Gastrocnemius medialis (tissue), 4 donors: ENCODE data around the gene ARHGEF7. TPM values are rescaled to one million over a fixed set of nuclear protein-coding genes. Genes with fewer than 3 reads are reported as not detected.

ENCODE experiments used
- ATAC-seq, 2 donors: fragments of 150-250 bp; one replicate each; pipeline ENCODE4 v1.9.1; 2016
- DNase-seq, 2 donors: peaks; one replicate each; pipeline ENCODE4 v3.0.0-alpha.2; 2019
- H3K27ac ChIP-seq, 4 donors: fragments of 200-600 bp; sonication (generic); 1 replicate in 1 of 4; 2 replicates in 3 of 4; pipeline ENCODE4 v1.5.1; 2016 to 2018; ENCODE audit warnings: mild to moderate bottlenecking in 2 of 4, moderate library complexity in 1 of 4
- H3K27me3 ChIP-seq, 3 donors: fragments of 200-600 bp; sonication (generic) in 2 of 3; 1 replicate in 1 of 3; 2 replicates in 2 of 3; pipeline versions ENCODE4 v1.5.1 to v1.6.0; 2016 to 2019; ENCODE audit warnings: mild to moderate bottlenecking in 1 of 3, moderate library complexity in 1 of 3
- H3K36me3 ChIP-seq, 2 donors: fragments of 200-600 bp; sonication (generic) in 1 of 2; one replicate each; pipeline ENCODE4 v1.5.1; 2017 to 2018
- H3K4me1 ChIP-seq, 2 donors: fragments of 200-600 bp; sonication (generic) in 1 of 2; one replicate each; pipeline ENCODE4 v1.5.1; 2016 to 2017; ENCODE audit warnings: mild to moderate bottlenecking in 2 of 2
- H3K4me3 ChIP-seq, 4 donors: fragments of 200-600 bp; sonication (generic) in 3 of 4; 1 replicate in 1 of 4; 2 replicates in 3 of 4; pipeline ENCODE4 v1.5.1; 2016 to 2019; ENCODE audit warnings: mild to moderate bottlenecking in 2 of 4
- H3K9me3 ChIP-seq, 3 donors: fragments of 200-600 bp; sonication (generic) in 2 of 3; 1 replicate in 1 of 3; 2 replicates in 2 of 3; pipeline ENCODE4 v1.5.1; 2016 to 2019
- CTCF ChIP-seq, 5 experiments: fragments of 450-650 bp in 3 of 5; fragments of 200-600 bp in 2 of 5; sonication (generic) in 2 of 5; IDR thresholded peaks in 4 of 5; conservative IDR thresholded peaks in 1 of 5; 1 replicate in 4 of 5; 2 replicates in 1 of 5; pipeline ENCODE4 v1.5.1; 2016 to 2019; ENCODE audit warnings: antibody characterized with exemption in 5 of 5, mild to moderate bottlenecking in 3 of 5, moderate library complexity in 3 of 5
- POLR2A ChIP-seq, 2 donors: fragments of 450-650 bp; IDR thresholded peaks; one replicate each; pipeline ENCODE4 v1.6.1; 2017; ENCODE audit warnings: antibody characterized with exemption in 2 of 2, mild to moderate bottlenecking in 2 of 2, moderate library complexity in 2 of 2
- in situ Hi-C, 4 donors: fragments of 200-750 bp; cut with MboI; loops; one replicate each; pipeline versions ENCODE4 v1.15.0 to v1.8.0; 2017; ENCODE audit warnings: low sequenced_read_pairs in 4 of 4
- intact Hi-C: fragments of 100-400 bp; cut with DNase I; formaldehyde crosslinking; loops from one replicate; pipeline ENCODE4 v1.15.1; 2023; ENCODE audit warnings: low total_unique reads
- total RNA-seq, 4 donors: library from RNA; depleted of rRNA; stranded (reverse); fragments of >200 nt; gene quantifications; one replicate each; pipeline versions ENCODE4 v1.1.0 to v1.2.3, GENCODE V29; 2016

Gene ARHGEF7
- total RNA-seq, 4 donors from 2014 or later: 24.5 to 56.9 (median 31.3) TPM

GRCh38 chr13:111093634-111094033 is 21.5 kb upstream of the ARHGEF7 start:
- H3K36me3 ChIP-seq: no peaks in the 10 kb centered on the region
- no peak overlapping the region for H3K27ac ChIP-seq
- intact Hi-C loops: no loop called here
- H3K4me3 ChIP-seq: no peak overlapping the region
- no peaks in the 10 kb centered on the region for H3K9me3 ChIP-seq
- in situ Hi-C loops: no loop called here
- no peak for TF ChIP-seq POLR2A (IDR thresholded peaks at IDR 0.05)
- TF ChIP-seq CTCF (IDR thresholded peaks at IDR 0.05 in 4 of 5, conservative IDR thresholded peaks at IDR 0.05 in 1 of 5): no peak
- ATAC-seq (no peak), DNase-seq (no peak)
- peaks cover 5 to 8% of the 10 kb centered on the region in 2 donors for H3K4me1 ChIP-seq
- H3K27me3 ChIP-seq: no peaks in the 10 kb centered on the region

GRCh38 chr13:111095031-111095840 is 19.9 kb upstream of the ARHGEF7 start:
- intact Hi-C loops: no loop called here
- H3K27ac ChIP-seq: no peak overlapping the region
- no peaks in the 10 kb centered on the region for H3K27me3 ChIP-seq
- no peak for DNase-seq
- in situ Hi-C loops: no loop called here
- no peak for TF ChIP-seq POLR2A (IDR thresholded peaks at IDR 0.05)
- no peak for ATAC-seq
- peaks cover 5 to 8% of the 10 kb centered on the region in 2 donors for H3K4me1 ChIP-seq
- no peaks in the 10 kb centered on the region for H3K9me3 ChIP-seq
- no peaks in the 10 kb centered on the region for H3K36me3 ChIP-seq
- no peak overlapping the region for H3K4me3 ChIP-seq

GRCh38 chr13:111095911-111096501 is 19.1 kb upstream of the ARHGEF7 start:
- H3K36me3 ChIP-seq: no peaks in the 10 kb centered on the region
- TF ChIP-seq POLR2A (IDR thresholded peaks at IDR 0.05): no peak
- TF ChIP-seq CTCF (IDR thresholded peaks at IDR 0.05 in 4 of 5, conservative IDR thresholded peaks at IDR 0.05 in 1 of 5): no peak
- intact Hi-C loops: no loop called here
- peaks cover 5 to 8% of the 10 kb centered on the region in 2 donors for H3K4me1 ChIP-seq
- no peaks in the 10 kb centered on the region for H3K27me3 ChIP-seq
- no peak for DNase-seq
- no peak for ATAC-seq
- no peak overlapping the region for H3K4me3 ChIP-seq
- in situ Hi-C loops: no loop called here
- H3K27ac ChIP-seq: no peak overlapping the region
- no peaks in the 10 kb centered on the region for H3K9me3 ChIP-seq

- Histone ChIP-seq H3K36me3 (no peaks in the 10 kb centered on the region), H3K9me3 (no peaks in the 10 kb centered on the region), H3K4me3 (no peak overlapping the region), H3K27ac (no peak overlapping the region), H3K27me3 (no peaks in the 10 kb centered on the region), H3K4me1 (no peaks in the 10 kb centered on the region)
- in situ Hi-C loops: no loop called here
- DNase-seq (no peak), ATAC-seq (no peak)
- intact Hi-C loops: no loop called here
- TF ChIP-seq CTCF (IDR thresholded peaks at IDR 0.05 in 4 of 5, conservative IDR thresholded peaks at IDR 0.05 in 1 of 5): no peak
Observed at GRCh38 chr13:111099290-111099689, 15.8 kb upstream of the ARHGEF7 start.

GRCh38 chr13:111110054-111110453 is 5.1 kb upstream of the ARHGEF7 start:
- H3K9me3 ChIP-seq: no peaks in the 10 kb centered on the region
- DNase-seq (no peak), ATAC-seq (no peak)
- H3K27ac ChIP-seq: no peak overlapping the region
- no peaks in the 10 kb centered on the region for H3K4me1 ChIP-seq
- intact Hi-C loops (loop anchor here (5.0 kb wide), 1 partner anchor 193 kb away; the partner anchor contains the start of gene ANKRD10), in situ Hi-C loops (no loop called here)
- TF ChIP-seq POLR2A (IDR thresholded peaks at IDR 0.05): no peak
- no peak for TF ChIP-seq CTCF (IDR thresholded peaks at IDR 0.05 in 4 of 5, conservative IDR thresholded peaks at IDR 0.05 in 1 of 5)
- no peaks in the 10 kb centered on the region for H3K36me3 ChIP-seq
- H3K4me3 ChIP-seq: no peak overlapping the region
- H3K27me3 ChIP-seq: no peaks in the 10 kb centered on the region
